B cell (primary cell): ENCODE data around the gene PHOX2B. TPM values are rescaled to one million over a fixed set of nuclear protein-coding genes. Genes with fewer than 3 reads are reported as not detected.

Source experiments
- ATAC-seq: fragments of 200-7000 bp; cut with Tn5 transposase; one replicate; pipeline ENCODE4 v1.10.0; 2021; ENCODE audit warnings: low read depth, mild to moderate bottlenecking, moderate number of reproducible peaks, moderate library complexity
- CTCF ChIA-PET: fragments of 350-600 bp; sonication (Branson Sonifier 250); formaldehyde crosslinking; loops from one replicate; lab custom pipeline; 2021; ENCODE audit warnings: antibody characterized with exemption, inconsistent platforms; lab: Charles Lee
- POLR2A ChIA-PET: fragments of 350-600 bp; sonication (Branson Sonifier 250); formaldehyde crosslinking; loops from one replicate; lab custom pipeline; 2021; ENCODE audit warnings: antibody characterized with exemption; lab: Charles Lee
- DNase-seq: peaks from one replicate; pipeline ENCODE4 v3.0.0; 2013
- H2AFZ ChIP-seq: 2 replicates; pipeline ENCODE4 v1.6.1; 2012; ENCODE audit warnings: mild to moderate bottlenecking, low read depth, low read length; ENCODE audit not compliant: insufficient read depth, poor library complexity, severe bottlenecking
- H3K27ac ChIP-seq, 2 donors: 1 replicate in 1 of 2; 2 replicates in 1 of 2; pipeline ENCODE4 v1.5.1; 2012 to 2013; ENCODE audit warnings: low read length in 2 of 2, mild to moderate bottlenecking in 2 of 2, moderate library complexity in 1 of 2
- H3K27me3 ChIP-seq, 4 experiments: fragments of 200-600 bp in 1 of 4; sonication (generic) in 1 of 4; replicated peaks in 1 of 4; 1 replicate in 2 of 4; 2 replicates in 2 of 4; pipeline versions ENCODE4 v1.6.1 to v1.7.0; 2013 to 2016; ENCODE audit warnings: low read length in 3 of 4, mild to moderate bottlenecking in 2 of 4, mixed read lengths in 1 of 4, moderate library complexity in 1 of 4; ENCODE audit not compliant: insufficient read depth in 4 of 4, control insufficient read depth in 3 of 4; ENCODE audit errors: control extremely low read depth in 1 of 4
- H3K36me3 ChIP-seq, 2 experiments: replicated peaks in 1 of 2; 1 replicate in 1 of 2; 2 replicates in 1 of 2; pipeline versions ENCODE4 v1.6.1 to v1.7.1; 2013; ENCODE audit warnings: low read length in 1 of 2; ENCODE audit not compliant: insufficient read depth in 2 of 2, control insufficient read depth in 1 of 2; ENCODE audit errors: control extremely low read depth in 1 of 2, extremely low read depth in 1 of 2
- H3K4me1 ChIP-seq, 2 donors: fragments of 200-600 bp in 1 of 2; sonication (generic) in 1 of 2; 1 replicate in 1 of 2; 2 replicates in 1 of 2; pipeline versions ENCODE4 v1.5.1 to v1.6.1; 2013 to 2017; ENCODE audit warnings: low read length in 2 of 2; ENCODE audit not compliant: control insufficient read depth in 2 of 2, insufficient read depth in 2 of 2
- H3K4me2 ChIP-seq: replicated peaks from 2 replicates; pipeline ENCODE3; 2012; ENCODE audit warnings: mild to moderate bottlenecking, low read depth, low read length; ENCODE audit not compliant: poor library complexity, severe bottlenecking
- H3K4me3 ChIP-seq, 5 experiments: fragments of 200-600 bp in 1 of 5; sonication (generic) in 1 of 5; 1 replicate in 3 of 5; 2 replicates in 2 of 5; pipeline versions ENCODE4 v1.5.1 to v1.7.0; 2011 to 2016; ENCODE audit warnings: low read length in 4 of 5, mild to moderate bottlenecking in 4 of 5, low read depth in 2 of 5, control low read depth in 1 of 5, moderate library complexity in 1 of 5; ENCODE audit not compliant: insufficient read depth in 1 of 5; ENCODE audit errors: control extremely low read depth in 1 of 5, extremely low read depth in 1 of 5
- H3K79me2 ChIP-seq: fragments of 200-600 bp; sonication (generic); one replicate; pipeline ENCODE4 v1.6.0; 2016; ENCODE audit warnings: low read length; ENCODE audit not compliant: control insufficient read depth, insufficient read depth
- H3K9ac ChIP-seq: fragments of 200-600 bp; sonication (generic); 2 replicates; pipeline ENCODE4 v1.6.1; 2017; ENCODE audit warnings: mild to moderate bottlenecking, low read length, moderate library complexity
- H3K9me3 ChIP-seq, 3 donors: one replicate each; pipeline versions ENCODE4 v1.6.1 to v1.7.1; 2013; ENCODE audit warnings: low read length in 2 of 3; ENCODE audit not compliant: control insufficient read depth in 2 of 3, insufficient read depth in 1 of 3; ENCODE audit errors: control extremely low read depth in 1 of 3
- H4K20me1 ChIP-seq: 2 replicates; pipeline ENCODE4 v1.6.0; 2012; ENCODE audit warnings: mild to moderate bottlenecking, low read length; ENCODE audit not compliant: insufficient read depth, control insufficient read depth, poor library complexity, severe bottlenecking
- H3K27ac Mint-ChIP-seq: one replicate; pipeline ENCODE4 v1.8.0; 2021; ENCODE audit warnings: mixed read lengths
- H3K27me3 Mint-ChIP-seq: one replicate; pipeline ENCODE4 v1.8.0; 2021; ENCODE audit warnings: mixed read lengths
- H3K4me1 Mint-ChIP-seq: one replicate; pipeline ENCODE4 v1.8.0; 2021; ENCODE audit warnings: mixed read lengths
- H3K4me3 Mint-ChIP-seq: one replicate; pipeline ENCODE4 v1.8.0; 2021; ENCODE audit warnings: mixed read lengths
- H3K9me3 Mint-ChIP-seq: one replicate; pipeline ENCODE4 v1.8.0; 2022; ENCODE audit warnings: mixed read lengths; ENCODE audit not compliant: insufficient read depth
- EZH2 ChIP-seq: IDR thresholded peaks from 2 replicates; pipeline ENCODE4 v1.6.1; 2012; ENCODE audit warnings: borderline replicate concordance, low read depth, mild to moderate bottlenecking, moderate library complexity, low read length; ENCODE audit not compliant: insufficient read depth, poor library complexity, severe bottlenecking
- WGBS: methylation state at CpG from one replicate; pipeline ENCODE4 v1.1.5; 2013; ENCODE audit warnings: missing lambda C conversion rate; ENCODE audit not compliant: insufficient coverage; 5-methylcytosine and 5-hydroxymethylcytosine counted together
- intact Hi-C: fragments of 100-400 bp; cut with micrococcal nuclease; formaldehyde crosslinking; loops from one replicate; pipeline ENCODE4 v1.10.0; 2022
- polyA plus RNA-seq: library from polyadenylated mRNA; depleted of rRNA; stranded (reverse); fragments of >200 nt; gene quantifications from 2 replicates; pipeline ENCODE4 v1.2.3, GENCODE V29; 2012
- small RNA-seq: library from RNA; depleted of rRNA; stranded (forward); fragments of <200 nt; gene quantifications from one replicate; pipeline ENCODE3, GENCODE V24; 2012; ENCODE audit warnings: low replicate concordance, low read depth; ENCODE audit not compliant: insufficient read length
- total RNA-seq, 2 donors: library from RNA; stranded (reverse); fragments of 120-200 nt in 1 of 2; gene quantifications; 1 replicate in 1 of 2; 2 replicates in 1 of 2; pipeline versions ENCODE4 v1.2.3 to v1.2.4, GENCODE V29; 2013 to 2022
- TF ChIP-seq, protein P1 (sequence below): fragments of 200-600 bp; IDR thresholded peaks from one replicate; pipeline ENCODE4 v1.8.0; 2022; ENCODE audit warnings: antibody characterized with exemption, mild to moderate bottlenecking

Gene PHOX2B
- total and polyA plus RNA-seq, 2 donors (not counting 1 experiment from before 2014, with no cell fraction given) = not detected

DNA sequence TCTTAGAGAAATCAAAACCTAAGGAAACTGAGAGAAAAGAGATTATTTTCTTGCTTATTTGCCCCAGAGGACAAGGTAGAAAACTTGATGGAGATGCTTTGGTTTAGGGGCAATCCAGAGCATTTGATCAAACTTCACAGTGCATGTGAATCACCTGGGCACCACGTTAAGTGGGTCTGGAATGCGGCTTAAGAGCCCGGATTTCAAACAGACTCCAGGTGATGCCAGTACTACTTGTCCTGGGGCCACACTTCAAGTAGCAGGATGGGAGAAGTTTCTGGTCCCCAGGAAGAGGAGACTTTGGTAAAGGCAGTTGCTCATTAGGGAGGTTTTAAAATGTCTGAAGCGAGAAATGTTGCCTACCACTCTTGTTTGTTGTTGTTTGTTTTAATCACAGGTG is 51.8 kb downstream of the PHOX2B start:
- POLR2A ChIA-PET = no interaction called here

DNA sequence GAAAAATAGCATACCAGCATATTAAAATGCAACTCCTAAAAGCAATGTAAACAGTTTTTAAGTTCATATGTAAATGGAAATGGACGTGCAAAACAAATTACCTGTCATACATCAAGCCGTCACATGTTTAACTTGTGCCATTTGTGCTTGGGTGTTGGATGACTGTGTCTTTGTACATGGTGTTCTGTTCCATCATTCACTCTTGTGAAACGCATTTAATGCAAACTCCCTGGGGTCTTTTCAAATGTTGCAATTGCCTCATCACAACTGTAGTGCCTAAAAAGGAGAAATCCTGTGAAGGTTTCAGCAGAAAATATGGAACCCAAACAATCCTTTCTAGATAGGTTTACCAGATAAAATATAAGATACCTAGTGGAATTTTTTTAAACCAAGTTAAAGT is 52.4 kb downstream of the PHOX2B start:
- Histone ChIP-seq H3K4me2 (no peak overlapping the region), H2AFZ (no peak overlapping the region), H4K20me1 (no peaks in the 10 kb centered on the region), H3K27ac (no peak overlapping the region), H3K9me3 (no peaks in the 10 kb centered on the region), H3K4me1 (no peaks in the 10 kb centered on the region), H3K36me3 (no peaks in the 10 kb centered on the region), H3K27me3 (no peaks in the 10 kb centered on the region), H3K9ac (no peak overlapping the region), H3K4me3 (no peak overlapping the region), H3K79me2 (no peaks in the 10 kb centered on the region)
- ChIA-PET CTCF (no interaction called here), POLR2A (no interaction called here)
- Mint-ChIP-seq H3K27ac (no peak overlapping the region), H3K27me3 (peaks cover 10% of the 10 kb centered on the region), H3K4me3 (no peak overlapping the region), H3K9me3 (no peaks in the 10 kb centered on the region), H3K4me1 (no peaks in the 10 kb centered on the region)
- intact Hi-C loops = no loop called here
- ATAC-seq = no peak
- WGBS = no CpG with 5 or more reads among the region's 3 CpGs
- no peak for DNase-seq
- TF ChIP-seq EZH2 = no peak
- TF ChIP-seq, protein P1, sequence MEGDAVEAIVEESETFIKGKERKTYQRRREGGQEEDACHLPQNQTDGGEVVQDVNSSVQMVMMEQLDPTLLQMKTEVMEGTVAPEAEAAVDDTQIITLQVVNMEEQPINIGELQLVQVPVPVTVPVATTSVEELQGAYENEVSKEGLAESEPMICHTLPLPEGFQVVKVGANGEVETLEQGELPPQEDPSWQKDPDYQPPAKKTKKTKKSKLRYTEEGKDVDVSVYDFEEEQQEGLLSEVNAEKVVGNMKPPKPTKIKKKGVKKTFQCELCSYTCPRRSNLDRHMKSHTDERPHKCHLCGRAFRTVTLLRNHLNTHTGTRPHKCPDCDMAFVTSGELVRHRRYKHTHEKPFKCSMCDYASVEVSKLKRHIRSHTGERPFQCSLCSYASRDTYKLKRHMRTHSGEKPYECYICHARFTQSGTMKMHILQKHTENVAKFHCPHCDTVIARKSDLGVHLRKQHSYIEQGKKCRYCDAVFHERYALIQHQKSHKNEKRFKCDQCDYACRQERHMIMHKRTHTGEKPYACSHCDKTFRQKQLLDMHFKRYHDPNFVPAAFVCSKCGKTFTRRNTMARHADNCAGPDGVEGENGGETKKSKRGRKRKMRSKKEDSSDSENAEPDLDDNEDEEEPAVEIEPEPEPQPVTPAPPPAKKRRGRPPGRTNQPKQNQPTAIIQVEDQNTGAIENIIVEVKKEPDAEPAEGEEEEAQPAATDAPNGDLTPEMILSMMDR = no peak

More for the DNA sequence above, 51.8 kb downstream of the PHOX2B start:
- Histone ChIP-seq H3K27ac (no peak overlapping the region), H3K79me2 (no peaks in the 10 kb centered on the region), H4K20me1 (no peaks in the 10 kb centered on the region), H3K36me3 (no peaks in the 10 kb centered on the region), H3K4me2 (no peak overlapping the region), H3K27me3 (no peaks in the 10 kb centered on the region), H3K9ac (no peak overlapping the region), H3K9me3 (no peaks in the 10 kb centered on the region), H3K4me1 (no peaks in the 10 kb centered on the region), H3K4me3 (no peak overlapping the region), H2AFZ (no peak overlapping the region)
- 91% methylated on average over 4 of the region's 4 CpGs for WGBS
- CTCF ChIA-PET = no interaction called here
- Mint-ChIP-seq H3K4me3 (no peak overlapping the region), H3K4me1 (no peaks in the 10 kb centered on the region), H3K9me3 (no peaks in the 10 kb centered on the region), H3K27me3 (peaks cover 13% of the 10 kb centered on the region), H3K27ac (no peak overlapping the region)
- ATAC-seq = no peak
- intact Hi-C loops = no loop called here
- no peak for DNase-seq
- no peak for TF ChIP-seq EZH2
- TF ChIP-seq, protein P1 = no peak

Small RNAs within 50 kb of the gene (small RNA-seq; reads per million reads assigned to genes)
- not detected for gene RNU1-49P

Other genes with a start within 250 kb of the PHOX2B start
- gene LIMCH1, start 210.6 kb downstream of the PHOX2B start, total RNA-seq = not detected in 2 replicates
- not detected in 2 replicates for gene LIMCH1, start 210.6 kb downstream of the PHOX2B start, polyA plus RNA-seq
- gene TMEM33, start 186.7 kb upstream of the PHOX2B start, total RNA-seq = 36.9 and 39.2 TPM in 2 replicates
- 9.9 and 10.5 TPM in 2 replicates for gene TMEM33, start 186.7 kb upstream of the PHOX2B start, polyA plus RNA-seq
- gene DCAF4L1, start 233.0 kb upstream of the PHOX2B start, total RNA-seq = 0.19 and 0.20 TPM in 2 replicates
- gene DCAF4L1, start 233.0 kb upstream of the PHOX2B start, polyA plus RNA-seq = 0.31 and 0.36 TPM in 2 replicates
- 35.2 and 37.0 TPM in 2 replicates for gene SLC30A9, start 241.8 kb upstream of the PHOX2B start, total RNA-seq
- 9.9 and 12.6 TPM in 2 replicates for gene SLC30A9, start 241.8 kb upstream of the PHOX2B start, polyA plus RNA-seq